HCT116 (cell line): ENCODE results near the gene TCF20. TPM values are rescaled to one million over a fixed set of nuclear protein-coding genes. Genes with fewer than 3 reads are reported as not detected.

Experiments used
- ATAC-seq: fragments of 200-7000 bp; cut with Tn5 transposase; 2 replicates; pipeline ENCODE4 v1.9.1; 2020; ENCODE audit warnings: mild to moderate bottlenecking, moderate library complexity
- BruUV-seq: library from RNA; stranded (reverse); fragments of 400-500 nt; replicated peaks from 2 replicates; lab custom pipeline; 2021; lab: Mats Ljungman, UMichigan
- CTCF ChIA-PET: fragments of 300-600 bp; sonication (Branson Sonifier 250); formaldehyde crosslinking; loops from one replicate; lab custom pipeline; 2021; ENCODE audit warnings: antibody characterized with exemption; lab: Charles Lee
- POLR2A ChIA-PET: fragments of 300-600, 350-600 bp; sonication (Branson Sonifier 250); formaldehyde crosslinking; loops from one replicate; lab custom pipeline; 2021; ENCODE audit warnings: antibody characterized with exemption; lab: Charles Lee
- RAD21 ChIA-PET, 2 experiments: fragments of 300-600 bp; sonication (Branson Sonifier 250); formaldehyde crosslinking; loops; one replicate each; lab custom pipeline; 2023; ENCODE audit warnings: low total read pairs in 2 of 2; ENCODE audit not compliant: uncharacterized antibody in 2 of 2, unreplicated experiment in 2 of 2, low non-redundant PET in 1 of 2; lab: Charles Lee
- DNase-seq: peaks from one replicate; pipeline ENCODE4 v3.0.0-alpha.2; 2010; ENCODE audit warnings: low read depth, low spot score
- H2AFZ ChIP-seq: fragments of 200-600 bp; shearing (Covaris generic), sonication (generic); 2 replicates; pipeline ENCODE4 v1.6.1; 2017; ENCODE audit warnings: low read depth, mixed run types, mixed read lengths, antibody characterized with exemption, low read length; ENCODE audit not compliant: poor library complexity, severe bottlenecking
- H3K27ac ChIP-seq: 2 replicates; pipeline ENCODE4 v1.5.1; 2012; ENCODE audit warnings: low read depth, low read length
- H3K27me3 ChIP-seq: fragments of 200-600 bp; sonication (generic); 2 replicates; pipeline ENCODE4 v1.6.1; 2016; ENCODE audit warnings: mixed run types, low read length, mixed read lengths; ENCODE audit not compliant: insufficient read depth
- H3K36me3 ChIP-seq, 2 experiments: fragments of 200-500 bp in 1 of 2; fragments of 200-600 bp in 1 of 2; sonication (Bioruptor generic) in 1 of 2; sonication (generic) in 1 of 2; 2 replicates each; pipeline versions ENCODE4 v1.5.1 to v1.6.1; 2014 to 2016; ENCODE audit warnings: low read length in 2 of 2, inconsistent platforms in 1 of 2, mixed read lengths in 1 of 2, mixed run types in 1 of 2; ENCODE audit not compliant: insufficient read depth in 2 of 2, control insufficient read depth in 1 of 2
- H3K4me1 ChIP-seq, 2 experiments: fragments of 200-600 bp in 1 of 2; sonication (generic) in 1 of 2; 2 replicates each; pipeline versions ENCODE4 v1.5.1 to v1.6.1; 2012 to 2017; ENCODE audit warnings: low read length in 2 of 2, inconsistent platforms in 1 of 2, mild to moderate bottlenecking in 1 of 2, mixed read lengths in 1 of 2, mixed run types in 1 of 2, moderate library complexity in 1 of 2; ENCODE audit not compliant: insufficient read depth in 2 of 2, control insufficient read depth in 1 of 2
- H3K4me2 ChIP-seq: fragments of 200-600 bp; sonication (generic); 2 replicates; pipeline ENCODE4 v1.6.1; 2017; ENCODE audit warnings: mixed run types, low read length, mixed read lengths
- H3K4me3 ChIP-seq, 2 experiments: fragments of 200-600 bp in 1 of 2; sonication (generic) in 1 of 2; replicated peaks in 1 of 2; 2 replicates each; pipeline ENCODE4 v1.5.1; 2011 to 2016; ENCODE audit warnings: low read length in 2 of 2, control low read depth in 1 of 2, low read depth in 1 of 2, mild to moderate bottlenecking in 1 of 2, mixed read lengths in 1 of 2, mixed run types in 1 of 2
- H3K79me2 ChIP-seq: fragments of 200-600 bp; sonication (generic); 2 replicates; pipeline ENCODE4 v1.6.1; 2017; ENCODE audit warnings: mild to moderate bottlenecking, mixed run types, low read length, moderate library complexity, mixed read lengths; ENCODE audit not compliant: insufficient read depth
- H3K9ac ChIP-seq: fragments of 200-600 bp; sonication (generic); 2 replicates; pipeline ENCODE4 v1.6.1; 2016; ENCODE audit warnings: low read length, mixed read lengths
- H3K9me2 ChIP-seq: fragments of 200-600 bp; sonication (generic), shearing (Covaris generic); 2 replicates; pipeline ENCODE4 v1.6.1; 2017; ENCODE audit warnings: mixed run types, mild to moderate bottlenecking, moderate library complexity; ENCODE audit not compliant: insufficient read depth
- H3K9me3 ChIP-seq, 2 experiments: fragments of 200-500 bp in 1 of 2; fragments of 200-600 bp in 1 of 2; sonication (Bioruptor generic) in 1 of 2; sonication (generic) in 1 of 2; 2 replicates each; pipeline ENCODE4 v1.6.1; 2014 to 2017; ENCODE audit warnings: low read length in 2 of 2, mixed read lengths in 2 of 2, inconsistent platforms in 1 of 2, low read depth in 1 of 2, mild to moderate bottlenecking in 1 of 2, mixed run types in 1 of 2, moderate library complexity in 1 of 2; ENCODE audit not compliant: control insufficient read depth in 1 of 2, insufficient read depth in 1 of 2
- H4K20me1 ChIP-seq: fragments of 200-600 bp; sonication (generic), shearing (Covaris generic); 2 replicates; pipeline ENCODE4 v1.6.1; 2017; ENCODE audit warnings: mixed run types, mild to moderate bottlenecking, moderate library complexity; ENCODE audit not compliant: insufficient read depth
- ATF3 ChIP-seq: IDR thresholded peaks from 2 replicates; pipeline ENCODE4 v1.6.1; 2012
- CTCF ChIP-seq, 3 experiments: fragments of 200-600 bp in 1 of 3; sonication (generic) in 1 of 3; IDR thresholded peaks in 2 of 3; conservative IDR thresholded peaks in 1 of 3; 2 replicates each; pipeline ENCODE4 v1.5.1; 2012 to 2017; ENCODE audit warnings: low read depth in 2 of 3, low read length in 2 of 3, antibody characterized with exemption in 1 of 3, borderline replicate concordance in 1 of 3, control low read depth in 1 of 3, mild to moderate bottlenecking in 1 of 3, mixed read lengths in 1 of 3, mixed run types in 1 of 3, moderate library complexity in 1 of 3; ENCODE audit not compliant: insufficient read depth in 1 of 3
- EGR1 ChIP-seq: IDR thresholded peaks from 2 replicates; pipeline ENCODE4 v1.6.1; 2012; ENCODE audit warnings: low read depth
- EZH2phosphoT487 ChIP-seq: fragments of 200-600 bp; IDR thresholded peaks from 2 replicates; pipeline ENCODE4 v1.6.1; 2018; ENCODE audit warnings: antibody characterized with exemption, borderline replicate concordance
- FOSL1 ChIP-seq: IDR thresholded peaks from 2 replicates; pipeline ENCODE4 v1.6.1; 2012; ENCODE audit warnings: low read depth
- JUND ChIP-seq: IDR thresholded peaks from 2 replicates; pipeline ENCODE4 v1.6.1; 2012
- POLR2A ChIP-seq: IDR thresholded peaks from 2 replicates; pipeline ENCODE4 v1.7.0; 2011; ENCODE audit warnings: borderline replicate concordance; ENCODE audit not compliant: insufficient read depth, insufficient read length; ENCODE audit errors: extremely low read depth
- POLR2AphosphoS5 ChIP-seq: IDR thresholded peaks from 2 replicates; pipeline ENCODE4 v1.6.1; 2011; ENCODE audit warnings: mild to moderate bottlenecking, low read depth, low read length, moderate library complexity
- REST ChIP-seq: IDR thresholded peaks from 2 replicates; pipeline ENCODE4 v1.6.1; 2012; ENCODE audit warnings: low read depth
- SIN3A ChIP-seq: IDR thresholded peaks from 2 replicates; pipeline ENCODE4 v1.6.1; 2012; ENCODE audit warnings: low read depth
- SP1 ChIP-seq: IDR thresholded peaks from 2 replicates; pipeline ENCODE4 v1.6.1; 2012; ENCODE audit warnings: low read depth
- SRF ChIP-seq: IDR thresholded peaks from 2 replicates; pipeline ENCODE4 v1.6.1; 2012; ENCODE audit warnings: low read depth
- TCF7L2 ChIP-seq: IDR thresholded peaks from 2 replicates; pipeline ENCODE4 v1.7.0; 2011; ENCODE audit warnings: borderline replicate concordance, inconsistent platforms; ENCODE audit not compliant: insufficient read depth, insufficient read length; ENCODE audit errors: extremely low read depth
- ZFX ChIP-seq: fragments of 450-650 bp; IDR thresholded peaks from 2 replicates; pipeline ENCODE4 v1.6.1; 2017
- intact Hi-C: fragments of 100-400 bp; cut with micrococcal nuclease; formaldehyde crosslinking; loops from 2 replicates; pipeline ENCODE4 v1.10.0; 2022
- total RNA-seq: library from RNA; stranded (reverse); gene quantifications from one replicate; pipeline ENCODE4 v1.2.1, GENCODE V29; 2021; ENCODE audit not compliant: unreplicated experiment

TCF20 gene
- total RNA-seq, 1 experiment from 2014 or later, result 66.7 TPM

GRCh38 chr22:42275176-42275575 lies 4.7 kb upstream of the TCF20 start:
- no peak for ATAC-seq
- Histone ChIP-seq H2AFZ (no peak overlapping the region), H3K4me1 (peaks cover 2 to 7% of the 10 kb centered on the region in 2 experiments; a peak in 3 of 4 replicates), H4K20me1 (no peaks in the 10 kb centered on the region), H3K36me3 (0 out of 4 replicates have a peak, but pooled peaks cover 0 to 6% of the 10 kb centered on the region in 2 experiments), H3K9ac (no peak overlapping the region), H3K79me2 (peaks cover 6% of the 10 kb centered on the region; the same call in 1 of the 2 replicates)
- BruUV-seq, result no TSS peak
- intact Hi-C loops, result loop anchor here (5.0 kb wide), 1 partner anchor 162 kb away; no protein-coding TSS in a partner anchor
- TF ChIP-seq POLR2A (no peak), SIN3A (no peak), POLR2AphosphoS5 (no peak), EGR1 (no peak), ATF3 (no peak), TCF7L2 (no peak), SP1 (no peak)
- TF ChIP-seq, all 23 proteins: peak for 0
- DNase-seq, result no peak
- H3K4me3 ChIP-seq, result no peak overlapping the region
- H3K9me2 ChIP-seq, result no peaks in the 10 kb centered on the region
- H3K27me3 ChIP-seq, result no peaks in the 10 kb centered on the region
- no peak overlapping the region for H3K27ac ChIP-seq
- RAD21 ChIA-PET, result no interaction called here
- CTCF ChIA-PET, result no interaction called here
- no peaks in the 10 kb centered on the region for H3K9me3 ChIP-seq
- no peak overlapping the region for H3K4me2 ChIP-seq
- POLR2A ChIA-PET, result no interaction called here

- Histone ChIP-seq H4K20me1 (peaks cover 2% of the 10 kb centered on the region; the same call in 1 of the 2 replicates), H3K9me2 (no peaks in the 10 kb centered on the region), H3K9me3 (no peaks in the 10 kb centered on the region), H3K9ac (no peak overlapping the region), H3K4me2 (no peak overlapping the region), H3K27me3 (no peaks in the 10 kb centered on the region), H3K36me3 (0 out of 4 replicates have a peak, but pooled peaks cover 0 to 6% of the 10 kb centered on the region in 2 experiments), H3K4me3 (no peak overlapping the region), H2AFZ (no peak overlapping the region), H3K4me1 (peaks cover 2 to 10% of the 10 kb centered on the region in 2 experiments; a peak in 3 of 4 replicates), H3K79me2 (peaks cover 17% of the 10 kb centered on the region), H3K27ac (no peak overlapping the region)
- ChIA-PET RAD21 (interaction anchor here in 1 of 2 experiments (0.6 kb wide), 1 partner anchor 108 kb away, joined by 5 read pairs; no protein-coding TSS in a partner anchor), CTCF (no interaction called here), POLR2A (no interaction called here)
- no peak for ATAC-seq
- intact Hi-C loops, result no loop called here
- DNase-seq, result no peak
- no TSS peak for BruUV-seq
- TF ChIP-seq SIN3A (no peak), ATF3 (no peak), FOSL1 (no peak), TCF7L2 (no peak), CTCF (IDR thresholded peaks at IDR 0.05 in 2 of 3, conservative IDR thresholded peaks at IDR 0.05 in 1 of 3; ENCODE audit: borderline replicate concordance in 1 of 3, insufficient read depth in 1 of 3, low read depth in 2 of 3, low read length in 2 of 3) (no peak), REST (no peak), EGR1 (no peak), ZFX (no peak), POLR2A (no peak), SRF (no peak), EZH2phosphoT487 (no peak), JUND (no peak)
These were observed 3.5 kb upstream of the TCF20 start for GRCh38 chr22:42273855-42274451.
